ENCODE data around the gene PHLDA1. TPM values are rescaled to one million over a fixed set of nuclear protein-coding genes. Genes with fewer than 3 reads are reported as not detected.

The PHLDA1 gene
- total and polyA plus RNA-seq, 9 of the 15 experiments (the other 6 are each of a cell fraction or from before 2014, with no cell fraction given), result 0.15 to 2.9 (median 0.54) TPM

GRCh38 chr12:76002598-76003354 is 28.8 kb downstream of the PHLDA1 start:
- Histone ChIP-seq H3K4me2 (ENCODE audit: insufficient read depth, low read length) (no peak overlapping the region), H3K9me3 (replicated peaks; ENCODE audit: control insufficient read depth, insufficient read depth, low read depth, low read length) (peaks cover 4% of the 10 kb centered on the region), H3K9ac (ENCODE audit: insufficient read depth in 1 of 2, low read depth in 2 of 2, low read length in 2 of 2) (no peak overlapping the region), H3K27me3 (ENCODE audit: control insufficient read depth in 2 of 2, insufficient read depth in 2 of 2, low read length in 2 of 2) (peaks cover 0 to 8% of the 10 kb centered on the region in 2 experiments; a peak in 2 of 5 replicates), H3K4me1 (replicated peaks in 1 of 2; ENCODE audit: control insufficient read depth in 2 of 2, insufficient read depth in 2 of 2, low read length in 2 of 2) (no peaks in the 10 kb centered on the region), H4K20me1 (replicated peaks; ENCODE audit: control insufficient read depth, insufficient read depth, low read length) (no peaks in the 10 kb centered on the region), H3K9me1 (ENCODE audit: control insufficient read depth, insufficient read depth, low read length) (no peaks in the 10 kb centered on the region), H3K79me2 (ENCODE audit: control insufficient read depth, insufficient read depth, low read length) (no peaks in the 10 kb centered on the region), H3K27ac (ENCODE audit: extremely low read depth, low read depth, low read length) (no peak overlapping the region), H3K4me3 (no peak overlapping the region), H3K36me3 (ENCODE audit: control insufficient read depth, insufficient read depth, low read length) (no peaks in the 10 kb centered on the region), H2AFZ (ENCODE audit: low read depth, low read length) (no peak overlapping the region)
- intact Hi-C loops (cut with micrococcal nuclease), result no loop called here
- DNase-seq (ENCODE audit: extremely low read depth in 1 of 4, low spot score in 3 of 4) (no peak), ATAC-seq (no peak), FAIRE-seq (no peak)
- in situ Hi-C loops (cut with MboI), result no loop called here
- no TSS peak for BruUV-seq (replicated peaks)
- POLR2A ChIA-PET, result interaction anchor here (0.6 kb wide), 2 partner anchors 18 to 229 kb away, joined by 3 to 4 read pairs; no protein-coding TSS in a partner anchor
- CTCF ChIA-PET (ENCODE audit: low intra/inter-chr PET ratio), result no interaction called here
- WGBS (ENCODE audit: insufficient coverage, low coverage, missing lambda C conversion rate), result 0% methylated on average over 1 of the region's 1 CpG
- TF ChIP-seq STAT5A (IDR thresholded peaks at IDR 0.05; ENCODE audit: borderline replicate concordance, low read length), result no peak
- no peak for TF ChIP-seq HOMEZ (CRISPR knock-in tag; IDR thresholded peaks at IDR 0.05)
- no peak for TF ChIP-seq ZNF740 (CRISPR knock-in tag; IDR thresholded peaks at IDR 0.05)
- no peak for TF ChIP-seq ZNF740 (tag; IDR thresholded peaks at IDR 0.05)
- no peak for TF ChIP-seq NRF1 (conservative IDR thresholded peaks at IDR 0.05 in 1 of 2, IDR thresholded peaks at IDR 0.05 in 1 of 2)
- no peak for TF ChIP-seq RBM39 (optimal IDR thresholded peaks at IDR 0.05; ENCODE audit: low read depth, low read length)
- no peak for TF ChIP-seq RREB1 (CRISPR knock-in tag; IDR thresholded peaks at IDR 0.05)
- no peak for TF ChIP-seq GTF2E2 (tag; IDR thresholded peaks at IDR 0.05)
- TF ChIP-seq TFAM (CRISPR knock-in tag; conservative IDR thresholded peaks at IDR 0.05), result no peak
- no peak for TF ChIP-seq SOX6 (IDR thresholded peaks at IDR 0.05)
- no peak for TF ChIP-seq NFIX (CRISPR knock-in tag; IDR thresholded peaks at IDR 0.05; ENCODE audit: low read depth)
- TF ChIP-seq TBP (optimal IDR thresholded peaks at IDR 0.05; ENCODE audit: low read depth, low read length), result no peak

All from K562 (cell line).